RCC 7860 (cell line): ENCODE results near the gene TEX53.
A peak's percentile ranks its signal among the peaks of the same experiment; 100 is the strongest.

Source experiments
- DNase-seq: peaks from one replicate; pipeline ENCODE4 v3.0.0-alpha.2; 2015; ENCODE audit warnings: low spot score
- FAIRE-seq: peaks from 2 replicates; lab custom pipeline; 2012; peaks lifted over from hg19 to GRCh38; lab: Jason Lieb, UNC

TEX53 gene

GRCh38 chr9:114643001-114643400, 14.6 kb downstream of the TEX53 start:
- FAIRE-seq, result no peak

GRCh38 chr9:114641967-114642366, 15.6 kb downstream of the TEX53 start:
- no peak for FAIRE-seq
- DNase-seq, result no peak

More at GRCh38 chr9:114643001-114643400, 14.6 kb downstream of the TEX53 start:
- no peak for DNase-seq

- no peak for FAIRE-seq
- no peak for DNase-seq
Measured at GRCh38 chr9:114638404-114638803, 19.2 kb downstream of the TEX53 start.

- DNase-seq (no peak), FAIRE-seq (no peak)
Measured at GRCh38 chr9:114634387-114634786, 23.2 kb downstream of the TEX53 start.

- DNase-seq, result peak; percentile 21
- FAIRE-seq, result no peak
Measured at GRCh38 chr9:114633438-114634089, 24.0 kb downstream of the TEX53 start.

- no peak for FAIRE-seq
- DNase-seq, result no peak
Measured at GRCh38 chr9:114631166-114631565, 26.4 kb downstream of the TEX53 start.

GRCh38 chr9:114629563-114630090, 28.0 kb downstream of the TEX53 start:
- DNase-seq (no peak), FAIRE-seq (no peak)

- FAIRE-seq, result no peak
Measured at GRCh38 chr9:114627553-114627952, 30.1 kb downstream of the TEX53 start.

GRCh38 chr9:114626415-114627020, 31.1 kb downstream of the TEX53 start:
- no peak for DNase-seq
- no peak for FAIRE-seq

More at GRCh38 chr9:114627553-114627952, 30.1 kb downstream of the TEX53 start:
- no peak for DNase-seq

- no peak for DNase-seq
- no peak for FAIRE-seq
Measured at GRCh38 chr9:114624677-114625076, 32.9 kb downstream of the TEX53 start.

- FAIRE-seq (no peak), DNase-seq (peak; percentile 64)
Measured at GRCh38 chr9:114621975-114622609, 35.5 kb downstream of the TEX53 start.

- DNase-seq (no peak), FAIRE-seq (no peak)
Measured at GRCh38 chr9:114621561-114621960, 36.0 kb downstream of the TEX53 start.

- DNase-seq, result no peak
- no peak for FAIRE-seq
Measured at GRCh38 chr9:114619191-114619761, 38.3 kb downstream of the TEX53 start.

- DNase-seq, result no peak
- FAIRE-seq, result no peak
Measured at GRCh38 chr9:114616684-114617520, 40.7 kb downstream of the TEX53 start.

- FAIRE-seq (no peak), DNase-seq (no peak)
Measured at GRCh38 chr9:114614373-114614772, 43.2 kb downstream of the TEX53 start.

GRCh38 chr9:114613919-114614318, 43.7 kb downstream of the TEX53 start:
- DNase-seq (no peak), FAIRE-seq (no peak)

GRCh38 chr9:114613087-114613486, 44.5 kb downstream of the TEX53 start:
- no peak for DNase-seq
- FAIRE-seq, result no peak

- FAIRE-seq, result no peak
Measured at GRCh38 chr9:114612272-114612923, 45.2 kb downstream of the TEX53 start.

GRCh38 chr9:114611516-114612271, 45.9 kb downstream of the TEX53 start:
- FAIRE-seq (no peak), DNase-seq (peak; percentile 20)

More at GRCh38 chr9:114612272-114612923, 45.2 kb downstream of the TEX53 start:
- DNase-seq, result no peak

- DNase-seq (no peak), FAIRE-seq (no peak)
Measured at GRCh38 chr9:114608525-114608796, 49.1 kb downstream of the TEX53 start.
